Subcutaneous adipose tissue (tissue), 4 donors: ENCODE results near the gene SUN5. TPM values are rescaled to one million over a fixed set of nuclear protein-coding genes. Genes with fewer than 3 reads are reported as not detected.

ENCODE experiments used
- CTCF ChIP-seq: fragments of 450-650 bp; IDR thresholded peaks from one replicate; pipeline ENCODE4 v1.5.1; 2016; ENCODE audit warnings: low read depth, mild to moderate bottlenecking, control low read depth, antibody characterized with exemption, moderate library complexity
- total RNA-seq, 4 donors: library from RNA; depleted of rRNA; stranded (reverse); fragments of >200 nt; gene quantifications; one replicate each; pipeline ENCODE4 v1.1.0, GENCODE V29; 2016

The SUN5 gene
- total RNA-seq, 4 donors from 2014 or later, result not detected

GRCh38 chr20:32980990-32981389 is 23.2 kb downstream of the SUN5 start:
- TF ChIP-seq CTCF, result no peak

- no peak for TF ChIP-seq CTCF
Measured at GRCh38 chr20:32980131-32980941, 23.9 kb downstream of the SUN5 start.

GRCh38 chr20:32979201-32979998 is 24.8 kb downstream of the SUN5 start:
- TF ChIP-seq CTCF, result no peak

GRCh38 chr20:32978009-32978335 is 26.3 kb downstream of the SUN5 start:
- TF ChIP-seq CTCF, result no peak

- no peak for TF ChIP-seq CTCF
Measured at GRCh38 chr20:32977281-32978008, 26.8 kb downstream of the SUN5 start.

GRCh38 chr20:32976746-32977145 is 27.5 kb downstream of the SUN5 start:
- no peak for TF ChIP-seq CTCF
